ENCODE measurements around the gene ALLC. TPM values are rescaled to one million over a fixed set of nuclear protein-coding genes. Genes with fewer than 3 reads are reported as not detected.
A peak's percentile ranks its signal among the peaks of the same experiment; 100 is the strongest.
"Not testable (repeated sequence)": the region's sequence is repeated elsewhere in the genome, so short reads cannot be mapped to it uniquely, and the experiment has no call there.

ALLC gene
- total and polyA plus RNA-seq, 7 donors: not detected

DNA sequence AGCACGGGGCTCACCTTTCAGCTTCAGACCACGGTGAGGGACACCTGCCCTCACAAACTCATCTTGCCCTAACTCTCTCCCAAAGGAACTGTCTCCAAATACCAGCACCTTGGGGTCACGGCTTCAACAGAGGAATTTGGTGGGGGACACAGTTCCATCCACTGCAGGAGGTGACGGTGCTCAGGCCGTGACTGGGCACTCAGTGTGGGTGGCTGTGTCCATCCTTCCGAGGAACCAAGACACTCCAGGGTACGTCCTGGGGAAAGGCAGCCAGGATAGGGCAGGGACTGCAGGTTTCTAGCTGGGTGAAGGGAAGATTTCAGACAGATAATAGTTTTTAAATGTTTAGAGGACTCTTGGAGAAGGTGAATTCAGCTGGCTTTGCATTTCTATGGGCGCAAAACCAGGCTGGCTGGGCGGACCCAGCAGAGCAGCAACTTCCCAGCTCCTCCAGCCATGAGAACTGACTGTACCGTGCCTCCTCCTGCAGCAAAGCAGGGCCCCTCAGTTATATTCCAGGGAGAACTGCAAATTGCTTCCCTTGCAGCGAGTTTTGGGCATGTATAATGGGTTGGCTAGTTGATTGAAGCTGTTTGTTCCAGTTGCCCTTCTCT, 23.9 kb upstream of the ALLC start:
- TF ChIP-seq, protein P1, sequence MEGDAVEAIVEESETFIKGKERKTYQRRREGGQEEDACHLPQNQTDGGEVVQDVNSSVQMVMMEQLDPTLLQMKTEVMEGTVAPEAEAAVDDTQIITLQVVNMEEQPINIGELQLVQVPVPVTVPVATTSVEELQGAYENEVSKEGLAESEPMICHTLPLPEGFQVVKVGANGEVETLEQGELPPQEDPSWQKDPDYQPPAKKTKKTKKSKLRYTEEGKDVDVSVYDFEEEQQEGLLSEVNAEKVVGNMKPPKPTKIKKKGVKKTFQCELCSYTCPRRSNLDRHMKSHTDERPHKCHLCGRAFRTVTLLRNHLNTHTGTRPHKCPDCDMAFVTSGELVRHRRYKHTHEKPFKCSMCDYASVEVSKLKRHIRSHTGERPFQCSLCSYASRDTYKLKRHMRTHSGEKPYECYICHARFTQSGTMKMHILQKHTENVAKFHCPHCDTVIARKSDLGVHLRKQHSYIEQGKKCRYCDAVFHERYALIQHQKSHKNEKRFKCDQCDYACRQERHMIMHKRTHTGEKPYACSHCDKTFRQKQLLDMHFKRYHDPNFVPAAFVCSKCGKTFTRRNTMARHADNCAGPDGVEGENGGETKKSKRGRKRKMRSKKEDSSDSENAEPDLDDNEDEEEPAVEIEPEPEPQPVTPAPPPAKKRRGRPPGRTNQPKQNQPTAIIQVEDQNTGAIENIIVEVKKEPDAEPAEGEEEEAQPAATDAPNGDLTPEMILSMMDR (IDR thresholded peaks at IDR 0.05): no peak
- DNase-seq (no peak), ATAC-seq (no peak)
- H3K27ac ChIP-seq: no peak overlapping the region
- H3K4me1 ChIP-seq: no peaks in the 10 kb centered on the region
- H3K36me3 ChIP-seq (ENCODE audit: insufficient read depth in 1 of 2, low read depth in 1 of 2): no peaks in the 10 kb centered on the region
- no peaks in the 10 kb centered on the region for H3K27me3 ChIP-seq (ENCODE audit: insufficient read depth in 3 of 3, low read length in 2 of 3)
- intact Hi-C loops (cut with DNase I): no loop called here
- H3K4me3 ChIP-seq: no peak overlapping the region
- H3K9me3 ChIP-seq: no peaks in the 10 kb centered on the region
- WGBS, 3 donors: 85 to 87% (median 86%) methylated on average over 11 of the region's 11 CpGs

DNA sequence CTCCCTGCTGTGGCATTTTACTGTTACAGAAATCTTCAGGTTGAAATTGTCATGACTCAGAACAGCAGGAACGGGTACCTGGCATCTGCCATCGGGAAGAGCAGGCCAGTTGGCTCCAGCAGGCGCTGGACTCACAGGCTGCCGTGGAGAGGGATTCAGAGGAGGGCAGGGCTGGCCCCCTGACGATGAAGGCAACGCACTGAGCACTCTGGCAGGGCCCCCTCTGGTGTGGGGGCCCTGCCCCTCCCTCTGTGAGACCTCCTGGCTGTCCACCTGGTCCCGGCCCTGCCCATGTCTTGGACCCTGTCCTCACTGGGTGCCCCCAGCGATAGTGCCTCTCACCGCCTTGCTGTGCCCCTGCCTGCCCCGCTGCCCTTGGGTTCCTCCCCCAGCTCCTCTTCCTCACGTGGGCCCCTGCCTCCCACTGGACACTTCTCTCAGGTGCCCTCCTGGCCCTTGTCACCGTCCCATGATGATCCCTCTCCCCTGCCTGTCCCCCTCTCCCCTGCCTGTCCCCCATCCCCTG, 23.3 kb upstream of the ALLC start:
- DNase-seq: peak in 1 of 2 donors; percentile 32
- WGBS, 3 donors: 62 to 76% (median 67%) methylated on average over 12 of the region's 12 CpGs

DNA sequence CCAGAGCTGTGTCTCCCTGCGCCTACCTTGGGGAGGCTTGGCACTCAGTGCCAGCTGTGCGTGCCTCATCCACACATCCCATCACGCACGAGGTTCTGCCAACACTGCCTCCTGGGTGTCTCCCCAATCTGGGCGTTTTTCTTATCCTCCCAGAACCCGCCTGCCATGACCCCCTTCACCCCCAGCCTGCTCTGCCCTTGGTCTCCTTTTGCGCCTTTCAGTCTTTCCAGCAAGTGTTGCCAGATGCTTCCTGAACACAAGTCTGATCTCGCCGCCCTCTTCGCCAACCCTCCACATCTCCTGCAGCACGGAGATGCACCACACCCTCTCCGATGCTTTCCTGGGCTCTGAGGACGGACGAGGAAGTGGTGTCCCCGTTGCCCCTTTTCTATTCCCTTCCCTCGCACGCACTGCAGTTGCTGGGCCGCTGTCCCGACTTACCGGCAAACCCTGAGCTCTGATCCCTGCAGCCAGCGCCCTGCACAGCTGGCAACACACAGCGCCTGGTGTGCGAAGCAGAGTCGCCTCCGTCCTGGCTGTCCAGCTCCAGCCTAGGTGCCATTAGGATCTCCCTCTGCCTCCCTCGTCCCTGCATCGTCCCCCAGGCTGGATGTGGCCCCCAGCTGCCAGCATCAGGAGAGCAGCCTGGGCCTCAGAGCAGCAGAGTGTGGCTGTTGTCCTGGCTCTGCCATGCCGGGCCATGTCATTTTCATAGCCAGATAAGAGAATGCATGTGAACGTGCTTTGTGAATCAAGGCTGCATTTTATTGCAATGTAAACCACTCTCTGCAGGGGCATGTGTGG, 22.6 kb upstream of the ALLC start:
- Histone ChIP-seq H3K4me3 (no peak overlapping the region), H3K27me3 (ENCODE audit: insufficient read depth in 3 of 3, low read length in 2 of 3) (no peaks in the 10 kb centered on the region), H3K36me3 (ENCODE audit: insufficient read depth in 1 of 2, low read depth in 1 of 2) (no peaks in the 10 kb centered on the region), H3K9me3 (no peaks in the 10 kb centered on the region), H3K27ac (no peak overlapping the region), H3K4me1 (no peaks in the 10 kb centered on the region)
- WGBS, 3 donors: 62 to 76% (median 70%) methylated on average over 29 of the region's 29 CpGs
- DNase-seq: peak in 1 of 2 donors; percentile 30
- TF ChIP-seq, protein P1 (IDR thresholded peaks at IDR 0.05): no peak
- ATAC-seq: no peak
- intact Hi-C loops (cut with DNase I): no loop called here

More for the DNA sequence above, 23.3 kb upstream of the ALLC start:
- ATAC-seq: peak in 1 of 4 donors; percentile 51
- Histone ChIP-seq H3K4me1 (no peaks in the 10 kb centered on the region), H3K27me3 (ENCODE audit: insufficient read depth in 3 of 3, low read length in 2 of 3) (no peaks in the 10 kb centered on the region), H3K27ac (no peak overlapping the region), H3K9me3 (no peaks in the 10 kb centered on the region), H3K36me3 (ENCODE audit: insufficient read depth in 1 of 2, low read depth in 1 of 2) (no peaks in the 10 kb centered on the region), H3K4me3 (no peak overlapping the region)
- intact Hi-C loops (cut with DNase I): no loop called here
- TF ChIP-seq, protein P1 (IDR thresholded peaks at IDR 0.05): no peak

DNA sequence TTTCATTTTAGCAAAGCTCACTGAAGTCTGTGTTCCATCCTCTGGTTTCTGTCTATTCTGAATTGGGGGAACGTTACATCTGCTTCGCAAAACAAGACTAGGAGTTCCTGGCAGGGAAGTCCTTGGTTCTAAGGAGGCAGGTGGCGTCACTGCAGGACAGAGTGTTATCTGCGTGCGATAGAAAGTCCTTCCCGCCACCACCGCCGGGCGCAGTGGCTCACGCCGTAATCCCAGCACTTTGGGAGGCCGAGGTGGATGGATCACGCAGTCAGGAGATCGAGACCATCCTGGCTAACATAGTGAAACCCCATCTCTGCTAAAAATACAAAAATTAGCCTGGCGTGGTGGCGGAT, 22.0 kb upstream of the ALLC start:
- H3K9me3 ChIP-seq; intact Hi-C loops (cut with DNase I); H3K27ac ChIP-seq; H3K4me1 ChIP-seq; H3K27me3 ChIP-seq (ENCODE audit: insufficient read depth in 3 of 3, low read length in 2 of 3); ATAC-seq; DNase-seq; H3K4me3 ChIP-seq; H3K36me3 ChIP-seq (ENCODE audit: insufficient read depth in 1 of 2, low read depth in 1 of 2): not testable (repeated sequence)
- 93 to 95% (median 94%) methylated on average over 16 of the region's 16 CpGs for WGBS, 3 donors

DNA sequence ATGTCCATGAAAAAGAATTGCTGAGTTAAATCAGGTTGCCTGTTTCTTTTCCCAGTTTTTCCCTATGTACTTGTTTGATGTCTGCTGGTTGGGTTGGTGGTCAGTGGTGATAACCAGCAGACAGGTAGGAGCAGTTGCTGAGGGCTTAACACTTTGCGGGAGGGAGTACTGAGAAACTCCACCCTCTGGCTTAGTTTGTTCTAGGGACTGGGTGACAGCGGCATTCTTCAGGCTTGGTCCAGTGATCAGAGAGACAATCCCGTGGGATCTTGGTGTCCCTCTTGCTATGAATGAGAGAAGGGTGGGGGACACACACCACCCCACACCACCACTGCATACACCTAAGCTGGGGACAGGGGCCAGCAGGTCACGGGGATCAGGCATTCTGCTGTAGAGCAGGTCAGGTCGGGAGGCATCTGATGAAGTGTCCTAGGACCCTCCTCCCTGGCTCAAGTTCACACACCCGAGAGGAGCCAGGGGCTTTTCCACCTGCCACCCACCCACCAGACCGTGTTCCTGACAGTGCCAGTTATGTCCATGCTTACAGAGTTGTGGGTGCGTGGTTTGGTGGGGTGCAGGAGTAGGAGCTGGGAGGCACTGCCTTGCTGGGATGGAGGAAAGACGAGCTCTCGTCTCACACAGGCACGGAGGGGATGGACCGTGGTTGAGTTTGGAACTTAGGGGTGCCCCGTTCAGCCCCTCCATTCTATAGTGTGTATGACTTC, 21.3 kb upstream of the ALLC start:
- Histone ChIP-seq H3K27ac (no peak overlapping the region), H3K36me3 (ENCODE audit: insufficient read depth in 1 of 2, low read depth in 1 of 2) (no peaks in the 10 kb centered on the region), H3K4me3 (no peak overlapping the region), H3K9me3 (no peaks in the 10 kb centered on the region), H3K27me3 (ENCODE audit: insufficient read depth in 3 of 3, low read length in 2 of 3) (no peaks in the 10 kb centered on the region), H3K4me1 (no peaks in the 10 kb centered on the region)
- TF ChIP-seq, protein P1 (IDR thresholded peaks at IDR 0.05): no peak
- 74 to 78% (median 77%) methylated on average over 13 of the region's 13 CpGs for WGBS, 3 donors
- DNase-seq: peak in 1 of 2 donors; percentile 25
- ATAC-seq: no peak
- intact Hi-C loops (cut with DNase I): no loop called here

Measured in psoas muscle (tissue), 8 donors.